SK-N-SH (cell line): ENCODE measurements around the gene WNT6.

Experiments used
- REST ChIP-seq: IDR thresholded peaks from 2 replicates; pipeline ENCODE4 v1.6.1; 2012; ENCODE audit warnings: mild to moderate bottlenecking, low read depth, low read length, moderate library complexity
- SIN3A ChIP-seq: IDR thresholded peaks from 2 replicates; pipeline ENCODE4 v1.6.1; 2012; ENCODE audit warnings: low read depth, mild to moderate bottlenecking, low read length, moderate library complexity, borderline replicate concordance
- TF ChIP-seq, protein P1 (sequence below): fragments of 200-600 bp; sonication (generic); IDR thresholded peaks from 2 replicates; pipeline ENCODE4 v1.6.1; 2017; ENCODE audit warnings: antibody characterized with exemption, mild to moderate bottlenecking, moderate library complexity
- TF ChIP-seq, protein P2 (sequence below): fragments of 150-350 bp; IDR thresholded peaks from 2 replicates; pipeline ENCODE4 v1.6.1; 2017; ENCODE audit warnings: antibody characterized with exemption, low read length, low read depth, borderline replicate concordance

DNA sequence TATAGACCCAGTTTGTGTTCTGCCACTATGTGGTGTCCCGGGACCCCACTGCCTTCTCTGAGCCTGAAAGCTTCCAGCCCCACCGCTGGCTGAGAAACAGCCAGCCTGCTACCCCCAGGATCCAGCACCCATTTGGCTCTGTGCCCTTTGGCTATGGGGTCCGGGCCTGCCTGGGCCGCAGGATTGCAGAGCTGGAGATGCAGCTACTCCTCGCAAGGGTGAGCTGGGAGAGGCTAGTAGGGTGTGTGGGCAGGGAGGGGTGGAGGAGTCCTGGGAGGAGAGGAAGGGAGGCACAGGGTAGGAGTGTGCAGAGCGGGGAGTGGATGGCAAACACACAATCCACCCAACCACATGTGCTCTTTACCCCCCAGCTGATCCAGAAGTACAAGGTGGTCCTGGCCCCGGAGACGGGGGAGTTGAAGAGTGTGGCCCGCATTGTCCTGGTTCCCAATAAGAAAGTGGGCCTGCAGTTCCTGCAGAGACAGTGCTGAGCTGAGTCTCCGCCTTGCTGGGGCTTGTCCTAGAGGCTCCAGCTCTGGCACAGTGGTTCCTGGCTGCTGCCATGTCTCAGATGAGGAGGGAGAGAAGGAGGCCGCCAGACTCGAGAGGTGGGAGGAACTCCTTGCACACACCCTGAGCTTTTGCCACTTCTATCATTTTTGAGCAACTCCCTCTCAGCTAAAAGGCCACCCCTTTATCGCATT lies 44.9 kb upstream of the WNT6 start:
- TF ChIP-seq REST (no peak), SIN3A (no peak)
- TF ChIP-seq, protein P1, sequence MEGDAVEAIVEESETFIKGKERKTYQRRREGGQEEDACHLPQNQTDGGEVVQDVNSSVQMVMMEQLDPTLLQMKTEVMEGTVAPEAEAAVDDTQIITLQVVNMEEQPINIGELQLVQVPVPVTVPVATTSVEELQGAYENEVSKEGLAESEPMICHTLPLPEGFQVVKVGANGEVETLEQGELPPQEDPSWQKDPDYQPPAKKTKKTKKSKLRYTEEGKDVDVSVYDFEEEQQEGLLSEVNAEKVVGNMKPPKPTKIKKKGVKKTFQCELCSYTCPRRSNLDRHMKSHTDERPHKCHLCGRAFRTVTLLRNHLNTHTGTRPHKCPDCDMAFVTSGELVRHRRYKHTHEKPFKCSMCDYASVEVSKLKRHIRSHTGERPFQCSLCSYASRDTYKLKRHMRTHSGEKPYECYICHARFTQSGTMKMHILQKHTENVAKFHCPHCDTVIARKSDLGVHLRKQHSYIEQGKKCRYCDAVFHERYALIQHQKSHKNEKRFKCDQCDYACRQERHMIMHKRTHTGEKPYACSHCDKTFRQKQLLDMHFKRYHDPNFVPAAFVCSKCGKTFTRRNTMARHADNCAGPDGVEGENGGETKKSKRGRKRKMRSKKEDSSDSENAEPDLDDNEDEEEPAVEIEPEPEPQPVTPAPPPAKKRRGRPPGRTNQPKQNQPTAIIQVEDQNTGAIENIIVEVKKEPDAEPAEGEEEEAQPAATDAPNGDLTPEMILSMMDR = no peak
- TF ChIP-seq, protein P2, sequence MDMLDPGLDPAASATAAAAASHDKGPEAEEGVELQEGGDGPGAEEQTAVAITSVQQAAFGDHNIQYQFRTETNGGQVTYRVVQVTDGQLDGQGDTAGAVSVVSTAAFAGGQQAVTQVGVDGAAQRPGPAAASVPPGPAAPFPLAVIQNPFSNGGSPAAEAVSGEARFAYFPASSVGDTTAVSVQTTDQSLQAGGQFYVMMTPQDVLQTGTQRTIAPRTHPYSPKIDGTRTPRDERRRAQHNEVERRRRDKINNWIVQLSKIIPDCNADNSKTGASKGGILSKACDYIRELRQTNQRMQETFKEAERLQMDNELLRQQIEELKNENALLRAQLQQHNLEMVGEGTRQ = no peak
